HCT116 (cell line): ENCODE measurements around the gene RBM42.

ENCODE experiments used
- CEBPB ChIP-seq: IDR thresholded peaks from 2 replicates; pipeline ENCODE4 v1.6.1; 2012; ENCODE audit warnings: low read depth
- EGR1 ChIP-seq: IDR thresholded peaks from 2 replicates; pipeline ENCODE4 v1.6.1; 2012; ENCODE audit warnings: low read depth
- EZH2 ChIP-seq: fragments of 200-600 bp; sonication (generic); IDR thresholded peaks from 2 replicates; pipeline ENCODE4 v1.6.1; 2017; ENCODE audit warnings: antibody characterized with exemption, mixed run types
- EZH2phosphoT487 ChIP-seq: fragments of 200-600 bp; IDR thresholded peaks from 2 replicates; pipeline ENCODE4 v1.6.1; 2018; ENCODE audit warnings: antibody characterized with exemption, borderline replicate concordance
- FOSL1 ChIP-seq: IDR thresholded peaks from 2 replicates; pipeline ENCODE4 v1.6.1; 2012; ENCODE audit warnings: low read depth
- POLR2A ChIP-seq: IDR thresholded peaks from 2 replicates; pipeline ENCODE4 v1.7.0; 2011; ENCODE audit warnings: borderline replicate concordance; ENCODE audit not compliant: insufficient read depth, insufficient read length; ENCODE audit errors: extremely low read depth
- POLR2AphosphoS5 ChIP-seq: IDR thresholded peaks from 2 replicates; pipeline ENCODE4 v1.6.1; 2011; ENCODE audit warnings: mild to moderate bottlenecking, low read depth, low read length, moderate library complexity
- RAD21 ChIP-seq: IDR thresholded peaks from 2 replicates; pipeline ENCODE4 v1.6.1; 2012; ENCODE audit warnings: low read depth, mild to moderate bottlenecking
- SP1 ChIP-seq: IDR thresholded peaks from 2 replicates; pipeline ENCODE4 v1.6.1; 2012; ENCODE audit warnings: low read depth
- YY1 ChIP-seq: IDR thresholded peaks from 2 replicates; pipeline ENCODE4 v1.6.1; 2011; ENCODE audit warnings: low read length, low read depth, moderate library complexity, mild to moderate bottlenecking; ENCODE audit not compliant: insufficient replicate concordance; ENCODE audit errors: extremely low read depth
- ZFX ChIP-seq: fragments of 450-650 bp; IDR thresholded peaks from 2 replicates; pipeline ENCODE4 v1.6.1; 2017
- TF ChIP-seq, protein P1 (sequence below), 3 experiments: fragments of 200-600 bp in 1 of 3; sonication (generic) in 1 of 3; IDR thresholded peaks in 2 of 3; conservative IDR thresholded peaks in 1 of 3; 2 replicates each; pipeline ENCODE4 v1.5.1; 2012 to 2017; ENCODE audit warnings: low read depth in 2 of 3, low read length in 2 of 3, antibody characterized with exemption in 1 of 3, borderline replicate concordance in 1 of 3, control low read depth in 1 of 3, mild to moderate bottlenecking in 1 of 3, mixed read lengths in 1 of 3, mixed run types in 1 of 3, moderate library complexity in 1 of 3; ENCODE audit not compliant: insufficient read depth in 1 of 3

DNA sequence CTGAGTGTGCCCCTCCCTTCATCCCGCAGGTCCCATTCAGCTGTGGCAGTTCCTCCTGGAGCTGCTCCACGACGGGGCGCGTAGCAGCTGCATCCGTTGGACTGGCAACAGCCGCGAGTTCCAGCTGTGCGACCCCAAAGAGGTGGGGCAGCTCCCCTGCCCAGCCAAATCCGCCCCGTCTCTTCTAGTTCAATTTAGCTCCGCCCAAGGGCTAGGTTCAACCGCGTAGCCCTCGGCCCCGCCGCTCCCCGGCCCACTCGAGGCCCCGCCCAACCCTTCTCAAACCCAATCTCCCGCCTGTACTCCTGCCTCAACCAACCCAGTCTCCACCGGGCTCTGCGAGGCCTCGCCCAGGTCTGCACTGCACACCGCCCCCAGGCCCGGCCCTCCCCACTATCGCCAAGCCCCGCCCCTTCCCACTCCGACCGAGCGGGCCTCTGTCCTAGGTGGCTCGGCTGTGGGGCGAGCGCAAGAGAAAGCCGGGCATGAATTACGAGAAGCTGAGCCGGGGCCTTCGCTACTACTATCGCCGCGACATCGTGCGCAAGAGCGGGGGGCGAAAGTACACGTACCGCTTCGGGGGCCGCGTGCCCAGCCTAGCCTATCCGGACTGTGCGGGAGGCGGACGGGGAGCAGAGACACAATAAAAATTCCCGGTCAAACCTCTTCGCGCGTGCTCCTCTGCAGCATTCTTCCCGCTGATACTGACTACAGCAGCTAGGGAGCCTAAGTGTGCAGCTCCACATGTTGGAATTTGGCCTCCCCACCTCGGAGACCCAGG lies 15.6 kb downstream of the RBM42 start:
- TF ChIP-seq CEBPB (no peak), EZH2phosphoT487 (no peak), RAD21 (no peak), EGR1 (no peak), POLR2AphosphoS5 (peak; percentile 43; the same call in 1 of the 2 replicates), POLR2A (no peak), ZFX (peak; percentile 9; the same call in 1 of the 2 replicates), SP1 (no peak), FOSL1 (no peak), EZH2 (no peak), YY1 (no peak)
- TF ChIP-seq, protein P1, sequence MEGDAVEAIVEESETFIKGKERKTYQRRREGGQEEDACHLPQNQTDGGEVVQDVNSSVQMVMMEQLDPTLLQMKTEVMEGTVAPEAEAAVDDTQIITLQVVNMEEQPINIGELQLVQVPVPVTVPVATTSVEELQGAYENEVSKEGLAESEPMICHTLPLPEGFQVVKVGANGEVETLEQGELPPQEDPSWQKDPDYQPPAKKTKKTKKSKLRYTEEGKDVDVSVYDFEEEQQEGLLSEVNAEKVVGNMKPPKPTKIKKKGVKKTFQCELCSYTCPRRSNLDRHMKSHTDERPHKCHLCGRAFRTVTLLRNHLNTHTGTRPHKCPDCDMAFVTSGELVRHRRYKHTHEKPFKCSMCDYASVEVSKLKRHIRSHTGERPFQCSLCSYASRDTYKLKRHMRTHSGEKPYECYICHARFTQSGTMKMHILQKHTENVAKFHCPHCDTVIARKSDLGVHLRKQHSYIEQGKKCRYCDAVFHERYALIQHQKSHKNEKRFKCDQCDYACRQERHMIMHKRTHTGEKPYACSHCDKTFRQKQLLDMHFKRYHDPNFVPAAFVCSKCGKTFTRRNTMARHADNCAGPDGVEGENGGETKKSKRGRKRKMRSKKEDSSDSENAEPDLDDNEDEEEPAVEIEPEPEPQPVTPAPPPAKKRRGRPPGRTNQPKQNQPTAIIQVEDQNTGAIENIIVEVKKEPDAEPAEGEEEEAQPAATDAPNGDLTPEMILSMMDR (IDR thresholded peaks at IDR 0.05 in 2 of 3, conservative IDR thresholded peaks at IDR 0.05 in 1 of 3; ENCODE audit: borderline replicate concordance in 1 of 3, insufficient read depth in 1 of 3, low read depth in 2 of 3, low read length in 2 of 3), result no peak
